Bronchial epithelial cell (primary cell): ENCODE data around the gene PRRT1. TPM values are rescaled to one million over a fixed set of nuclear protein-coding genes. Genes with fewer than 3 reads are reported as not detected.

Experiments
- DNase-seq: peaks from one replicate; pipeline ENCODE4 v3.0.0-alpha.2; 2010; ENCODE audit warnings: low read depth
- FAIRE-seq: peaks from 2 replicates; lab custom pipeline; 2011; peaks lifted over from hg19 to GRCh38; lab: Jason Lieb, UNC
- H3K27me3 ChIP-seq: 2 replicates; pipeline ENCODE4 v1.5.1; 2011; ENCODE audit warnings: low read length; ENCODE audit not compliant: control insufficient read depth, insufficient read depth
- H3K36me3 ChIP-seq: 2 replicates; pipeline ENCODE4 v1.5.1; 2011; ENCODE audit warnings: low read length; ENCODE audit not compliant: control insufficient read depth, insufficient read depth
- H3K4me3 ChIP-seq: 2 replicates; pipeline ENCODE4 v1.5.1; 2011; ENCODE audit warnings: mild to moderate bottlenecking, low read depth, low read length, control low read depth
- total RNA-seq: library from RNA; depleted of rRNA; stranded (reverse); fragments of >200 nt; gene quantifications from 2 replicates; pipeline ENCODE4 v1.2.1, GENCODE V29; 2014
- TF ChIP-seq, protein P1 (sequence below): IDR thresholded peaks from 2 replicates; pipeline ENCODE4 v1.5.1; 2011; ENCODE audit warnings: mild to moderate bottlenecking, moderate library complexity, low read length, control low read depth, inconsistent platforms; ENCODE audit not compliant: insufficient read depth, severe bottlenecking

PRRT1 gene
- total RNA-seq, 1 donor from 2014 or later = not detected

DNA sequence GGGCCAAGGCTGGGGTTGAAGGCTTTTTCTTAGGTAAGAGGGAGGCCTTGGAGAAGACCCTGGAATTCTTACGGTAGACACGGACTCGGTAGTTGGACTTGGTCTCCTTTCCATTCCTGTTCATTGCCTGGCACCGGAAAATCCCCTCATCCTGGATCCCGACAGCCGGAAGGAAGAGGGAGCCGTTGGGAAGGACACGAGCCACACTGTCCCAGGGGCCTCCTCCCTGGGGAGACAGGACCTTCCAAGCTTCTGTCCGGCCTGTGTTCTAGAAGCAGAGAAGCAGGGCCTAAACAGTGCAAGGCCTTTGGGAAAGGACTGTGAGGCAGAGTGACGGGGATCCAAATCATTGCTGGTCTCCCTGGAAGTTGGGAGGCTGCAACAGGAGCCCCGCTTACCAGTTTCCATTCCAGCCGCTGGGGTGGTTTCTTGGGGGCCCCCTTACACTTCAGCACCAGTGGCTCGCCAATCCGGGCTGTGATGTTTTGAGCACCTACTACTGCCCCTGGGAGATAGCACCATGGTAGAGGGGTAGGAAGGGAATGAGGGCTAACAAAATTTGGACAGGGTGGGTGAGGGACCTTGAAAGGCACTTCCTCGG lies 31.8 kb upstream of the PRRT1 start:
- TF ChIP-seq, protein P1, sequence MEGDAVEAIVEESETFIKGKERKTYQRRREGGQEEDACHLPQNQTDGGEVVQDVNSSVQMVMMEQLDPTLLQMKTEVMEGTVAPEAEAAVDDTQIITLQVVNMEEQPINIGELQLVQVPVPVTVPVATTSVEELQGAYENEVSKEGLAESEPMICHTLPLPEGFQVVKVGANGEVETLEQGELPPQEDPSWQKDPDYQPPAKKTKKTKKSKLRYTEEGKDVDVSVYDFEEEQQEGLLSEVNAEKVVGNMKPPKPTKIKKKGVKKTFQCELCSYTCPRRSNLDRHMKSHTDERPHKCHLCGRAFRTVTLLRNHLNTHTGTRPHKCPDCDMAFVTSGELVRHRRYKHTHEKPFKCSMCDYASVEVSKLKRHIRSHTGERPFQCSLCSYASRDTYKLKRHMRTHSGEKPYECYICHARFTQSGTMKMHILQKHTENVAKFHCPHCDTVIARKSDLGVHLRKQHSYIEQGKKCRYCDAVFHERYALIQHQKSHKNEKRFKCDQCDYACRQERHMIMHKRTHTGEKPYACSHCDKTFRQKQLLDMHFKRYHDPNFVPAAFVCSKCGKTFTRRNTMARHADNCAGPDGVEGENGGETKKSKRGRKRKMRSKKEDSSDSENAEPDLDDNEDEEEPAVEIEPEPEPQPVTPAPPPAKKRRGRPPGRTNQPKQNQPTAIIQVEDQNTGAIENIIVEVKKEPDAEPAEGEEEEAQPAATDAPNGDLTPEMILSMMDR = no peak
- Histone ChIP-seq H3K4me3 (no peak overlapping the region), H3K36me3 (peaks cover 19% of the 10 kb centered on the region), H3K27me3 (no peaks in the 10 kb centered on the region)
- no peak for DNase-seq
- no peak for FAIRE-seq

DNA sequence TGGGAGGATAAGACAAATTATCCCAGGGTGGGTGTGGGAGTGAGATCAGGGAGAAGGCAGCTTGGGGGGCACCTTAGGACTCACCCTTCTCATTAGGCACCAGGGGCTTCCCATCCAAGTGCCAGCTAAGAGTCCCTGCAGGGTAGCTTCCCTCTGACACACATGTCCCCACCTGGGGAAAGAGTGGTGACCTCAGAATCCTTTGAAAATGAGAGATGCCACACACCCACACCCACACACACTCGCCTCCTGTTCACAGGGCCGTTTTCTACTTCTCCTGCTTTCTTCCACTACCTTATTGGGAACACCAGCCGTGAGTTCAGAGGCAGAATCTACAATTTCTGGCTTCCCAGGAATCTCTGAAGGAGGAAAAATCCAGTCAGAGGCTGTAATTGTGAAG lies 31.3 kb upstream of the PRRT1 start:
- Histone ChIP-seq H3K4me3 (no peak overlapping the region), H3K36me3 (peaks cover 18% of the 10 kb centered on the region), H3K27me3 (no peaks in the 10 kb centered on the region)
- DNase-seq (no peak), FAIRE-seq (no peak)
- TF ChIP-seq, protein P1 = no peak

DNA sequence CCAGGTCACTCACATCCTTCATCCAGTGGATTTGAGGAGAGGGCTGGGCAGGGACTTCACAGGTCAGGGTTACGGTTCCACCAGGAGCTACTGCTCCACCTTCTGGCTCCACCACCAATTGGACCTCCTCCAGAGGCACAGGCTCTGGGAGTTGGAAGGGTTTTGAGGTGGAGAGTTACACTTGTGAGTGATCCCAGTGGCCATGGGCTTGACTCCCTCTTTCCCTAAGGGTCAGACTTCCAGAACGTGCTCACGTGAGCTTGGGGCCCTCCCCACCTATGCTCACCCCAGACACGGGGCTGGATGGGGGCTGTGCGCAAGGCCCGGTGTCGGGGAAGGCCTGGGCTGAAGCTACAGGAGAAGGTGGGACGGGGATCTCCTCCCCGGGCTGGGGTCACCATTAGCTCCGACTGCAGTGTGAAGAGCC lies 30.8 kb upstream of the PRRT1 start:
- Histone ChIP-seq H3K36me3 (peaks cover 16% of the 10 kb centered on the region), H3K27me3 (no peaks in the 10 kb centered on the region), H3K4me3 (no peak overlapping the region)
- no peak for DNase-seq
- FAIRE-seq = no peak
- TF ChIP-seq, protein P1 = no peak

DNA sequence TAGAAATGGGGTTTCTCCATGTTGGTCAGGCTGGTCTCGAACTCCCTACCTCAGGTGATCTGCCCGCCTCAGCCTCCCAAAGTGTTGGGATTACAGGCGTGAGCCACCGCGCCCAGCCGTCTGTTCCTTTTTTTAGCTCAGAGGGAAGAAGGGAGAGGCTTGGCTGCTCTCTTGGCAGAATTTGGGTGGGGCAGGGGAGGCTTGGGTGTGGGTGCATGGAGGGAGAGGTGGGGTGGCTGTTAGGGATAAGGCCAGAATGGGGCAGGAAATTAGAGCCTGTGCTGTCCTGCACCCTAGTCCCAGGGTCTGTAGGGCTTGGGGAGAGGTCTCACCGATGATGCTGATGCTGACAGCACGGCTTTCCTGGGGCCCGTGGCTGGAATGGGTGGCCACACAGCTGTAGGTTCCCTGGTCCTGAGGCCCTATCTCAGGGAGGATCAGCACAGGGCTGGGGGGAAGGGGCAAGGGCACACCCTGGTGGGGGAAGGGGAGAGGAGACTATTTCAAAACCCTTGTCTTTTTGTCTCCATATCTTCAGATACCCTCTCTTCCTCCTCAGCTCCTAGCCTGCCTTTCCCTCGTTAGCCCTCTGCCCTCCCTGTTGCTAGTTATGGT lies 30.3 kb upstream of the PRRT1 start:
- peaks cover 16% of the 10 kb centered on the region for H3K36me3 ChIP-seq
- DNase-seq = no peak
- H3K27me3 ChIP-seq = no peaks in the 10 kb centered on the region
- TF ChIP-seq, protein P1 = no peak
- FAIRE-seq = no peak
- H3K4me3 ChIP-seq = no peak overlapping the region

DNA sequence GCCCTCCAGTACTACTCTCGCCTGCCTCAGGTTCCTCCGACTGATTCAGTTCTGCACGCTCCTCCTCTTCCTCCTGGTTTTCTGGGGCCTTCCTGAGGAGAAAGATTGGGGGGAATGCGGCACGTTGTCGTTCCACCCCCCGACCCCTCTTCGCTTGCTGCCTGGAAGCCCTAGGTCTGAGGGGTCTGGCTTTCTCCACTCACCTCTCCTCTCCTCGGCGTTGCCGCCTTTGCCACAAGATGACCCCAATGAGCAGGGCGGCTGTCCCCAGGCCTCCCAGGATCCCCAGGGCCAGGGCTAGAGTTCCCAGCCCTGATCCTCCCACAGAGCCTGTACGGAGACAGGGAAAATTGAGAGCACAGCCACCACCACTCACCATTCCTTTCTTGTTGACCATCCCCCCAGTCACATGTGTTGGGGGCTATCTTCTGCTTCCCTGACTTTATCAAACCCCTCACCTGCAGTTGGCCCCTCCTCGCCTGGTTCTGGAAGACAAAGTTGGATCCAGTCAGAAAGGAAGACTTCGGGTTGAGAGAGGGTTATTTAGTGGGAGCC lies 29.5 kb upstream of the PRRT1 start:
- no peak for FAIRE-seq
- TF ChIP-seq, protein P1 = no peak
- peaks cover 14% of the 10 kb centered on the region for H3K36me3 ChIP-seq
- no peaks in the 10 kb centered on the region for H3K27me3 ChIP-seq
- no peak overlapping the region for H3K4me3 ChIP-seq
- no peak for DNase-seq
